Measurements from ENCODE around the gene SCG5. TPM values are rescaled to one million over a fixed set of nuclear protein-coding genes. Genes with fewer than 3 reads are reported as not detected.
A peak's percentile ranks its signal among the peaks of the same experiment; 100 is the strongest.

SCG5 gene
- total and polyA plus RNA-seq, 2 of the 13 experiments (the other 11 are each of a cell fraction or from before 2014, with no cell fraction given), result 2.3 to 3.5 TPM

GRCh38 chr15:32615051-32615870, 26.2 kb upstream of the SCG5 start, which contains the start of gene ARHGAP11A (continued):
- 0 out of 4 replicates have a peak, but pooled peaks of 1 of the 2 experiments have one; percentile 38 for TF ChIP-seq HMGXB4 (CRISPR knock-in tag; IDR thresholded peaks at IDR 0.05; ENCODE audit: borderline replicate concordance in 1 of 2, low read depth in 1 of 2)
- peak; percentile 88 for TF ChIP-seq SAP130 (CRISPR knock-in tag; IDR thresholded peaks at IDR 0.05; ENCODE audit: low read depth)
- peak; percentile 13; the same call in 1 of the 2 replicates for TF ChIP-seq DMAP1 (CRISPR knock-in tag; IDR thresholded peaks at IDR 0.05)
- TF ChIP-seq YEATS4 (CRISPR knock-in tag; IDR thresholded peaks at IDR 0.05; ENCODE audit: borderline replicate concordance), result peak; percentile 23; the same call in 1 of the 2 replicates
- TF ChIP-seq POLR2G (IDR thresholded peaks at IDR 0.05; ENCODE audit: low read depth, low read length), result peak; percentile 56
- TF ChIP-seq ZFY (CRISPR knock-in tag; IDR thresholded peaks at IDR 0.05), result peak; percentile 47
- peak; percentile 42; the same call in 1 of the 2 replicates for TF ChIP-seq TAF1 (CRISPR knock-in tag; IDR thresholded peaks at IDR 0.05)
- TF ChIP-seq KMT2A (CRISPR knock-in tag; IDR thresholded peaks at IDR 0.05), result peak; percentile 52; the same call in 1 of the 2 replicates
- TF ChIP-seq KAT8 (CRISPR knock-in tag; IDR thresholded peaks at IDR 0.05), result 0 out of 2 replicates have a peak, but pooled peaks have one; percentile 20
- peak; percentile 45 for TF ChIP-seq ZNF687 (CRISPR knock-in tag; IDR thresholded peaks at IDR 0.05)
- TF ChIP-seq POLR2AphosphoS5 (IDR thresholded peaks at IDR 0.05; ENCODE audit: low read depth, low read length), result peak; percentile 38; the same call in 1 of the 2 replicates
- TF ChIP-seq ZNF335 (CRISPR knock-in tag; IDR thresholded peaks at IDR 0.05), result peak; percentile 99
- TF ChIP-seq ZNF574 (CRISPR knock-in tag; IDR thresholded peaks at IDR 0.05), result 0 out of 2 replicates have a peak, but pooled peaks have one; percentile 28
- peak; percentile 77; the same call in 1 of the 2 replicates for TF ChIP-seq ARID4A (CRISPR knock-in tag; IDR thresholded peaks at IDR 0.05; ENCODE audit: borderline replicate concordance)
- peak; percentile 79; the same call in 2 of the 3 replicates for TF ChIP-seq MXI1 (IDR thresholded peaks at IDR 0.05; ENCODE audit: borderline replicate concordance, low read depth, low read length)
